IMR-90 (cell line): ENCODE results near the gene MASTL.

Experiments used
- BHLHE40 ChIP-seq: fragments of 150-350 bp; IDR thresholded peaks from 2 replicates; pipeline ENCODE4 v1.6.1; 2016; ENCODE audit warnings: mild to moderate bottlenecking, low read depth, low read length
- CTCF ChIP-seq: conservative IDR thresholded peaks from 2 replicates; pipeline ENCODE4 v1.5.1; 2012; ENCODE audit warnings: mild to moderate bottlenecking, low read depth, low read length, improper control_type of control experiment
- ELK1 ChIP-seq: fragments of 150-350 bp; IDR thresholded peaks from 2 replicates; pipeline ENCODE4 v1.6.1; 2016; ENCODE audit warnings: low read depth, mild to moderate bottlenecking, low read length, moderate library complexity, borderline replicate concordance
- FOS ChIP-seq: fragments of 150-350 bp; IDR thresholded peaks from 2 replicates; pipeline ENCODE4 v1.6.1; 2016; ENCODE audit warnings: low read depth, low read length
- MXI1 ChIP-seq: IDR thresholded peaks from 2 replicates; pipeline ENCODE4 v1.6.1; 2012; ENCODE audit warnings: low read depth, mild to moderate bottlenecking, low read length, moderate library complexity, borderline replicate concordance
- POLR2A ChIP-seq: IDR thresholded peaks from 2 replicates; pipeline ENCODE4 v1.6.1; 2012; ENCODE audit warnings: mild to moderate bottlenecking, low read depth, low read length
- RCOR1 ChIP-seq: IDR thresholded peaks from 2 replicates; pipeline ENCODE4 v1.6.1; 2012; ENCODE audit warnings: mild to moderate bottlenecking, low read length, improper control_type of control experiment; ENCODE audit not compliant: insufficient replicate concordance
- RFX5 ChIP-seq: IDR thresholded peaks from 2 replicates; pipeline ENCODE4 v1.8.0; 2012; ENCODE audit warnings: low read depth, mild to moderate bottlenecking, low read length, moderate library complexity
- SMC3 ChIP-seq: fragments of 150-350 bp; IDR thresholded peaks from 2 replicates; pipeline ENCODE4 v1.6.1; 2016; ENCODE audit warnings: low read depth, mild to moderate bottlenecking, antibody characterized with exemption, low read length, moderate library complexity

- TF ChIP-seq CTCF: no peak
- TF ChIP-seq SMC3: no peak
- no peak for TF ChIP-seq RCOR1
- TF ChIP-seq FOS: no peak
- TF ChIP-seq MXI1: no peak
- TF ChIP-seq POLR2A: no peak
- no peak for TF ChIP-seq RFX5
- no peak for TF ChIP-seq BHLHE40
- TF ChIP-seq ELK1: no peak
Measured at GRCh38 chr10:27138277-27138676, 16.9 kb upstream of the MASTL start.
